ENCODE data around the gene PITX3. TPM values are rescaled to one million over a fixed set of nuclear protein-coding genes. Genes with fewer than 3 reads are reported as not detected.

PITX3 gene
- total RNA-seq, 4 donors from 2014 or later, result not detected

DNA sequence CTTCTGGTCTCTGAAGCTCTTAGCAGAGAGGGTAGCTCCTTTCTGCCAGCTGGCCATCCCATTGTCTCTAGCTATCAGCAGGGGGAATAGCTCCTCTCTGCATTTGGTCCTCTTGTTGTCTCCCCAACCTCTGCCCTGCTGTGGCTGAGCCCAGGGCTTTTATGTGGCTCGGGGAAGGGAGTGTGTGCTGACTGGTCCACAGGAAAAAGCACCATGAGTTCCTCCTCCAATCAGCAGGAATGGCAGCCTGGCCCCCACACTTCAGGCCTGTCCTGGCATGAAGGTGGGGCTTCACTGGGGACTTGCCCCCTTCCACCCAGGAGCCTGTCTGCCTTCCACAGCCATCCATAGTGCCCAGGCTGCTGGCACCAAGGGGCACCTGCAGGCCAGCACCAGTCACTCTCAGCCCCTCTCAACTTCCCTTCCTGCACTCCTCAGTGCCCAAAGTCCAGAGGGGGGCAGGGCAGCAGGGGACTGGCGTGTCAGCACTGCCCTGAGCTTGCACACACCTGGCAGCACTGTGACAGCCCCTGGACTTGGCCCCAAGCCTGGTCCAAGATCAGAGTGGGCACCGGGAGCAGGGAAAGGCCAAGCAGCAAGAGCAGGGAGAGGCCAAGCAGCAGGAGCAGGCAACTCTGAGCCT, 52.9 kb downstream of the PITX3 start:
- TF ChIP-seq, protein P1, sequence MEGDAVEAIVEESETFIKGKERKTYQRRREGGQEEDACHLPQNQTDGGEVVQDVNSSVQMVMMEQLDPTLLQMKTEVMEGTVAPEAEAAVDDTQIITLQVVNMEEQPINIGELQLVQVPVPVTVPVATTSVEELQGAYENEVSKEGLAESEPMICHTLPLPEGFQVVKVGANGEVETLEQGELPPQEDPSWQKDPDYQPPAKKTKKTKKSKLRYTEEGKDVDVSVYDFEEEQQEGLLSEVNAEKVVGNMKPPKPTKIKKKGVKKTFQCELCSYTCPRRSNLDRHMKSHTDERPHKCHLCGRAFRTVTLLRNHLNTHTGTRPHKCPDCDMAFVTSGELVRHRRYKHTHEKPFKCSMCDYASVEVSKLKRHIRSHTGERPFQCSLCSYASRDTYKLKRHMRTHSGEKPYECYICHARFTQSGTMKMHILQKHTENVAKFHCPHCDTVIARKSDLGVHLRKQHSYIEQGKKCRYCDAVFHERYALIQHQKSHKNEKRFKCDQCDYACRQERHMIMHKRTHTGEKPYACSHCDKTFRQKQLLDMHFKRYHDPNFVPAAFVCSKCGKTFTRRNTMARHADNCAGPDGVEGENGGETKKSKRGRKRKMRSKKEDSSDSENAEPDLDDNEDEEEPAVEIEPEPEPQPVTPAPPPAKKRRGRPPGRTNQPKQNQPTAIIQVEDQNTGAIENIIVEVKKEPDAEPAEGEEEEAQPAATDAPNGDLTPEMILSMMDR (IDR thresholded peaks at IDR 0.05), result no peak
- TF ChIP-seq POLR2A (IDR thresholded peaks at IDR 0.05), result no peak

DNA sequence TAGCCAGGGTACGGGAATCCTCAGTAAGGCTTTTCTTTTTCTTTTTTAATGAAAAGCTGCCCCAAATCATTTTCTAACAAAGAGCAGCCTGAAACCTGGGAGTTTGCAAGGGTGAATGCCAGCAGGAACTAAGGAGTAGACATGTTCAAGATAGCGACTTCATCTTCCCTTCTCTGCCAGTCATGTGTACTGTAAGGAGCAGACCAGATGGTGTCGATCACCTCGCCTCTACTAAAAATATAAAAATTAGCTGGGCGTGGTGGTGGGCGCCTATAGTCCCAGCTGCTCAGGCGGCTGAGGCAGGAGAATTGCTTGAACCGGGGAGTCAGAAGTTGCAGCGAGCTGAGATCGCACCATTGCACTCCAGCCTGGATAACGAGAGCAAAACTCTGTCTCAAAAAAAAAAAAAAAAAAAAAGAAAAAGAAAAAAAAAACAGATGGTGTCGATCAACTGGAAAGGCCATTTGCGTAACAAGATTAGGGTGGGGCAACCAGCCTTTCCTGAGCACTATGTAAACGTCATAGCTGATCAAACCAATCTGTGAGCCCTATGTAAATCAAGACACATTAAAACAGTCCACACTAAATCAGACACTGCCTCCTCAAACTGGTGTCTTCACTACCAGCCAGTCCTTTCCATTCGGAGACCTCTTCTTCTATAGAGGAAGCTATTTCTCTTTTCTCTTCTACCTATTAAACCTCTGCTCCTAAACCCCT, 55.3 kb downstream of the PITX3 start:
- no peak overlapping the region for H3K4me3 ChIP-seq
- peak overlapping the region in 1 of 4 donors; percentile 16 for H3K27ac ChIP-seq
- H3K27me3 ChIP-seq, result no peaks in the 10 kb centered on the region
- TF ChIP-seq, protein P1 (IDR thresholded peaks at IDR 0.05), result no peak
- TF ChIP-seq POLR2A (IDR thresholded peaks at IDR 0.05), result no peak
- DNase-seq, result no peak
- no peaks in the 10 kb centered on the region for H3K36me3 ChIP-seq
- H3K4me1 ChIP-seq, result peaks cover 0 to 11% (median 8%) of the 10 kb centered on the region in 4 donors
- peaks cover 0 to 6% (median 0%) of the 10 kb centered on the region in 4 donors for H3K9me3 ChIP-seq

More for the DNA sequence above, 52.9 kb downstream of the PITX3 start:
- H3K4me1 ChIP-seq, result peaks cover 0 to 11% (median 8%) of the 10 kb centered on the region in 4 donors
- peak in 2 of 3 donors; percentile 57 to 70 for DNase-seq
- H3K36me3 ChIP-seq, result no peaks in the 10 kb centered on the region
- H3K9me3 ChIP-seq, result peaks cover 0 to 6% (median 0%) of the 10 kb centered on the region in 4 donors
- no peak overlapping the region for H3K4me3 ChIP-seq
- H3K27ac ChIP-seq, result peak overlapping the region in 2 of 4 donors; percentile 25 to 55
- no peaks in the 10 kb centered on the region for H3K27me3 ChIP-seq

DNA sequence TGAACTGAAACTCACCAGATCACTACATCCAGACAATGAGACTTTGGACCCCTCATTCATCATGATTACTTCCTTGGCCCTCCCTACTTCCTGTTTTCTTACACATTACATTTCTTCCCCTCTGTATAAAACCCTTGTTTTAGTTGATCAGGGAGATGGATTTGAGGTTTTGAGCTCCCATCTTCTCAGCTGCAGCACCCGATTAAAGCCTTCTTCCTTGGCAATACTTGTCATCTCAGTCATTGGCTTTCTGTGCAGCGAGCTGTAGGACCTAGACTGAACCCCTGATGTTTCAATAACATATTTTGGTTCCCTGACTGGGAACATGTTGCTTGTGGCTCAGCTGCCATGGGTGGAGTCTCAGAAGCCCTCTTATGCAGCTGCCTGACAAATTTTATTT, 56.0 kb downstream of the PITX3 start:
- TF ChIP-seq, protein P1 (IDR thresholded peaks at IDR 0.05), result no peak
- TF ChIP-seq POLR2A (IDR thresholded peaks at IDR 0.05), result no peak
- no peak for DNase-seq

DNA sequence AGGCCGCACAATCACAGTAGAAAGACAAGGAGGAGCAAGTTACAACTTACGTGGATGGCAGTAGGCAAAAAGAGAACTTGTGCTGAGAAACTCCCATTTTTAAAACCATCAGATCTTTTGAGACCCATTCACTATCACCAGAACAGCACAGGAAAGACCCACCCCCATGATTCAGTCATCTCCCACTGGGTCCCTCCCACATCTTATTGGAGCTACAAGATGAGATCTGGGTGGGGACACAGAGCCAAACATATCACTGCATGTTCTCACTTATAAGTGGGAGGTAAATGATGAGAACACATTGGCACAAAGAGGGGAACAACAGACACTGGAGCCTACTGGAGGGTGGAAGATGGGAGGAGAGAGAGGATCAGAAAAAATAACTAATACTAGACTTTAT, 56.7 kb downstream of the PITX3 start:
- Histone ChIP-seq H3K36me3 (no peaks in the 10 kb centered on the region), H3K27me3 (no peaks in the 10 kb centered on the region), H3K4me3 (no peak overlapping the region), H3K4me1 (peaks cover 0 to 11% (median 8%) of the 10 kb centered on the region in 4 donors), H3K27ac (no peak overlapping the region), H3K9me3 (peaks cover 0 to 6% (median 0%) of the 10 kb centered on the region in 4 donors)
- no peak for TF ChIP-seq POLR2A (IDR thresholded peaks at IDR 0.05)
- DNase-seq, result no peak

More for the DNA sequence above, 56.0 kb downstream of the PITX3 start:
- H3K27ac ChIP-seq, result no peak overlapping the region
- no peaks in the 10 kb centered on the region for H3K36me3 ChIP-seq
- H3K9me3 ChIP-seq, result peaks cover 0 to 6% (median 0%) of the 10 kb centered on the region in 4 donors
- H3K4me1 ChIP-seq, result peaks cover 0 to 11% (median 8%) of the 10 kb centered on the region in 4 donors
- H3K27me3 ChIP-seq, result no peaks in the 10 kb centered on the region
- H3K4me3 ChIP-seq, result no peak overlapping the region

Other genes starting within 250 kb of the PITX3 start
- 10 to 100 TPM; 15.8 to 29.2 (median 23.0) TPM for gene ARMH3, start 185.3 kb downstream of the PITX3 start, total RNA-seq
- gene HPS6, start 176.2 kb downstream of the PITX3 start, total RNA-seq, result 10 to 100 TPM; 19.8 to 33.4 (median 24.8) TPM
- gene LDB1, start 121.1 kb downstream of the PITX3 start, total RNA-seq, result 10 to 100 TPM; 19.6 to 67.7 (median 42.1) TPM
- gene PPRC1, start 108.5 kb downstream of the PITX3 start, total RNA-seq, result 10 to 100 TPM in 3 of 4 donors, 1 to 10 TPM in 1; 8.6 to 71.0 (median 24.0) TPM
- gene NOLC1, start 89.1 kb downstream of the PITX3 start, total RNA-seq, result 100 to 1,000 TPM in 1 of 4 donors, 10 to 100 TPM in 3; 19.0 to 149 (median 34.2) TPM
- gene ELOVL3, start 15.2 kb downstream of the PITX3 start, total RNA-seq, result not detected
- gene GBF1, start 4.0 kb upstream of the PITX3 start, total RNA-seq, result 10 to 100 TPM; 73.4 to 98.5 (median 95.8) TPM
- gene NFKB2, start 154.2 kb upstream of the PITX3 start, total RNA-seq, result 10 to 100 TPM in 3 of 4 donors, 1 to 10 TPM in 1; 6.5 to 22.9 (median 19.2) TPM
- 10 to 100 TPM in 1 of 4 donors, 1 to 10 TPM in 2, not detected in 1; 1.6 to 14.3 (median 6.3) TPM for gene PSD, start 177.3 kb upstream of the PITX3 start, total RNA-seq
- gene FBXL15, start 179.3 kb upstream of the PITX3 start, total RNA-seq, result 10 to 100 TPM; 36.9 to 57.8 (median 44.8) TPM
- gene CUEDC2, start 191.1 kb upstream of the PITX3 start, total RNA-seq, result 10 to 100 TPM in 3 of 4 donors, 1 to 10 TPM in 1; 8.9 to 56.9 (median 29.3) TPM
- 1 to 10 TPM in 1 of 4 donors, under 1 TPM in 1, not detected in 2; 0.85 to 2.8 TPM for gene C10orf95, start 210.0 kb upstream of the PITX3 start, total RNA-seq

All from Peyer's patch (tissue), 4 donors.